ENCODE data around the gene ARID1B. TPM values are rescaled to one million over a fixed set of nuclear protein-coding genes. Genes with fewer than 3 reads are reported as not detected.

Gene ARID1B
- total and polyA plus RNA-seq, 2 donors = 36.2 to 213 TPM

GRCh38 chr6:156848533-156848932, 71.4 kb downstream of the ARID1B start:
- Histone ChIP-seq H3K4me1 (ENCODE audit: insufficient read depth) (no peaks in the 10 kb centered on the region), H3K27ac (ENCODE audit: low read depth) (no peak overlapping the region), H3K36me3 (ENCODE audit: insufficient read depth) (no peaks in the 10 kb centered on the region), H3K4me3 (ENCODE audit: low read depth, low read length) (no peak overlapping the region)
- DNase-seq (ENCODE audit: extremely low spot score) = peak; percentile 31
- 13% methylated on average over 5 of the region's 5 CpGs for WGBS

- Histone ChIP-seq H3K36me3 (ENCODE audit: insufficient read depth) (no peaks in the 10 kb centered on the region), H3K4me1 (ENCODE audit: insufficient read depth) (no peaks in the 10 kb centered on the region), H3K27ac (ENCODE audit: low read depth) (no peak overlapping the region), H3K4me3 (ENCODE audit: low read depth, low read length) (no peak overlapping the region)
- 76% methylated on average over 7 of the region's 7 CpGs for WGBS
- no peak for DNase-seq (ENCODE audit: extremely low spot score)
Observed at GRCh38 chr6:156849806-156850205, 72.6 kb downstream of the ARID1B start.

GRCh38 chr6:156850353-156850752, 73.2 kb downstream of the ARID1B start:
- H3K4me3 ChIP-seq (ENCODE audit: low read depth, low read length) = no peak overlapping the region
- no peaks in the 10 kb centered on the region for H3K36me3 ChIP-seq (ENCODE audit: insufficient read depth)
- no peak overlapping the region for H3K27ac ChIP-seq (ENCODE audit: low read depth)
- no peak for DNase-seq (ENCODE audit: extremely low spot score)
- no peaks in the 10 kb centered on the region for H3K4me1 ChIP-seq (ENCODE audit: insufficient read depth)
- 92% methylated on average over 3 of the region's 3 CpGs for WGBS

- H3K4me3 ChIP-seq (ENCODE audit: low read depth, low read length) = no peak overlapping the region
- no peaks in the 10 kb centered on the region for H3K36me3 ChIP-seq (ENCODE audit: insufficient read depth)
- WGBS = 25% methylated on average over 3 of the region's 3 CpGs
- no peaks in the 10 kb centered on the region for H3K4me1 ChIP-seq (ENCODE audit: insufficient read depth)
- DNase-seq (ENCODE audit: extremely low spot score) = no peak
- H3K27ac ChIP-seq (ENCODE audit: low read depth) = no peak overlapping the region
Observed at GRCh38 chr6:156851454-156851921, 74.3 kb downstream of the ARID1B start.

- 84% methylated on average over 9 of the region's 9 CpGs for WGBS
- Histone ChIP-seq H3K27ac (ENCODE audit: low read depth) (no peak overlapping the region), H3K4me1 (ENCODE audit: insufficient read depth) (no peaks in the 10 kb centered on the region), H3K36me3 (ENCODE audit: insufficient read depth) (no peaks in the 10 kb centered on the region), H3K4me3 (ENCODE audit: low read depth, low read length) (no peak overlapping the region)
- no peak for DNase-seq (ENCODE audit: extremely low spot score)
Observed at GRCh38 chr6:156852147-156852857, 75.1 kb downstream of the ARID1B start.

- WGBS = 79% methylated on average over 1 of the region's 1 CpG
- no peak for DNase-seq (ENCODE audit: extremely low spot score)
- no peak overlapping the region for H3K4me3 ChIP-seq (ENCODE audit: low read depth, low read length)
- no peaks in the 10 kb centered on the region for H3K36me3 ChIP-seq (ENCODE audit: insufficient read depth)
- no peaks in the 10 kb centered on the region for H3K4me1 ChIP-seq (ENCODE audit: insufficient read depth)
- no peak overlapping the region for H3K27ac ChIP-seq (ENCODE audit: low read depth)
Observed at GRCh38 chr6:156852858-156853216, 75.7 kb downstream of the ARID1B start.

GRCh38 chr6:156853733-156854132, 76.6 kb downstream of the ARID1B start:
- no peak for DNase-seq (ENCODE audit: extremely low spot score)
- Histone ChIP-seq H3K4me3 (ENCODE audit: low read depth, low read length) (no peak overlapping the region), H3K36me3 (ENCODE audit: insufficient read depth) (no peaks in the 10 kb centered on the region), H3K4me1 (ENCODE audit: insufficient read depth) (no peaks in the 10 kb centered on the region), H3K27ac (ENCODE audit: low read depth) (no peak overlapping the region)
- 89% methylated on average over 5 of the region's 5 CpGs for WGBS

- Histone ChIP-seq H3K27ac (ENCODE audit: low read depth) (no peak overlapping the region), H3K36me3 (ENCODE audit: insufficient read depth) (no peaks in the 10 kb centered on the region), H3K4me1 (ENCODE audit: insufficient read depth) (no peaks in the 10 kb centered on the region), H3K4me3 (ENCODE audit: low read depth, low read length) (no peak overlapping the region)
- no peak for DNase-seq (ENCODE audit: extremely low spot score)
- WGBS = 92% methylated on average over 10 of the region's 10 CpGs
Observed at GRCh38 chr6:156854466-156855161, 77.4 kb downstream of the ARID1B start.

- no peak overlapping the region for H3K4me3 ChIP-seq (ENCODE audit: low read depth, low read length)
- no peak for DNase-seq (ENCODE audit: extremely low spot score)
- H3K4me1 ChIP-seq (ENCODE audit: insufficient read depth) = no peaks in the 10 kb centered on the region
- H3K27ac ChIP-seq (ENCODE audit: low read depth) = no peak overlapping the region
- WGBS = 90% methylated on average over 2 of the region's 2 CpGs
- H3K36me3 ChIP-seq (ENCODE audit: insufficient read depth) = no peaks in the 10 kb centered on the region
Observed at GRCh38 chr6:156857573-156857972, 80.4 kb downstream of the ARID1B start.

GRCh38 chr6:156859686-156860085, 82.5 kb downstream of the ARID1B start:
- DNase-seq (ENCODE audit: extremely low spot score) = no peak
- Histone ChIP-seq H3K4me1 (ENCODE audit: insufficient read depth) (no peaks in the 10 kb centered on the region), H3K27ac (ENCODE audit: low read depth) (no peak overlapping the region), H3K4me3 (ENCODE audit: low read depth, low read length) (no peak overlapping the region), H3K36me3 (ENCODE audit: insufficient read depth) (no peaks in the 10 kb centered on the region)
- 89% methylated on average over 1 of the region's 1 CpG for WGBS

- 95% methylated on average over 7 of the region's 7 CpGs for WGBS
- DNase-seq (ENCODE audit: extremely low spot score) = no peak
- H3K27ac ChIP-seq (ENCODE audit: low read depth) = no peak overlapping the region
- no peak overlapping the region for H3K4me3 ChIP-seq (ENCODE audit: low read depth, low read length)
- H3K4me1 ChIP-seq (ENCODE audit: insufficient read depth) = peaks cover 2% of the 10 kb centered on the region
- no peaks in the 10 kb centered on the region for H3K36me3 ChIP-seq (ENCODE audit: insufficient read depth)
Observed at GRCh38 chr6:156862711-156863110, 85.5 kb downstream of the ARID1B start.

GRCh38 chr6:156863504-156863903, 86.3 kb downstream of the ARID1B start:
- H3K4me3 ChIP-seq (ENCODE audit: low read depth, low read length) = no peak overlapping the region
- H3K27ac ChIP-seq (ENCODE audit: low read depth) = no peak overlapping the region
- H3K4me1 ChIP-seq (ENCODE audit: insufficient read depth) = peaks cover 2% of the 10 kb centered on the region
- H3K36me3 ChIP-seq (ENCODE audit: insufficient read depth) = no peaks in the 10 kb centered on the region
- DNase-seq (ENCODE audit: extremely low spot score) = no peak

- no peaks in the 10 kb centered on the region for H3K36me3 ChIP-seq (ENCODE audit: insufficient read depth)
- 94% methylated on average over 6 of the region's 6 CpGs for WGBS
- H3K4me1 ChIP-seq (ENCODE audit: insufficient read depth) = peaks cover 2% of the 10 kb centered on the region
- H3K27ac ChIP-seq (ENCODE audit: low read depth) = no peak overlapping the region
- no peak for DNase-seq (ENCODE audit: extremely low spot score)
- no peak overlapping the region for H3K4me3 ChIP-seq (ENCODE audit: low read depth, low read length)
Observed at GRCh38 chr6:156864557-156864956, 87.4 kb downstream of the ARID1B start.

GRCh38 chr6:156865019-156865629, 87.9 kb downstream of the ARID1B start:
- no peak for DNase-seq (ENCODE audit: extremely low spot score)
- Histone ChIP-seq H3K36me3 (ENCODE audit: insufficient read depth) (no peaks in the 10 kb centered on the region), H3K4me3 (ENCODE audit: low read depth, low read length) (no peak overlapping the region), H3K4me1 (ENCODE audit: insufficient read depth) (peaks cover 2% of the 10 kb centered on the region), H3K27ac (ENCODE audit: low read depth) (no peak overlapping the region)
- WGBS = 94% methylated on average over 1 of the region's 1 CpG

Measured in urinary bladder (tissue), 4 donors.